NK-92 (cell line): Measurements from ENCODE around the gene RFFL.
"Not testable (repeated sequence)": the region's sequence is repeated elsewhere in the genome, so short reads cannot be mapped to it uniquely, and the experiment has no call there.

ENCODE experiments used
- DNase-seq: peaks from one replicate; lab custom pipeline; 2025; ENCODE audit not compliant: unreplicated experiment; lab: John Stamatoyannopoulos, UW

RFFL gene

DNA sequence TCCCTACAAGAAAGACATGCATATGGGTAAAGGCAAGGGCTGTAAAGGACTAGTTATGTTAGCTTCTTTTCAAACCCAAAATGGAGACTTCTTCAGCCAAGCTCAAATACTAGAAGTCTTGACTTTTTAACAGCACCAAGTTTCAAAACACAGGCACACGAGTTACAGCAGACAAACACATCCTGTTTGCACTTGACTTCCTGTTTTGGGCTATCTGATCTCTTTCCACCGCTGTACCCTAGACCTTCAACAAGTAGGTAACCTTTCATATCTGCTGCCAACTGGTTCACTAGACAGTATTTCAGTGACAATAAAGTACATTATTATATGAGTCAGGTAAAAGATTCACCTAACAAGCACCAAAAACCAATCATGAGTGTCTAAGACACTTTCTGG lies 12.3 kb downstream of the RFFL start:
- DNase-seq = no peak

DNA sequence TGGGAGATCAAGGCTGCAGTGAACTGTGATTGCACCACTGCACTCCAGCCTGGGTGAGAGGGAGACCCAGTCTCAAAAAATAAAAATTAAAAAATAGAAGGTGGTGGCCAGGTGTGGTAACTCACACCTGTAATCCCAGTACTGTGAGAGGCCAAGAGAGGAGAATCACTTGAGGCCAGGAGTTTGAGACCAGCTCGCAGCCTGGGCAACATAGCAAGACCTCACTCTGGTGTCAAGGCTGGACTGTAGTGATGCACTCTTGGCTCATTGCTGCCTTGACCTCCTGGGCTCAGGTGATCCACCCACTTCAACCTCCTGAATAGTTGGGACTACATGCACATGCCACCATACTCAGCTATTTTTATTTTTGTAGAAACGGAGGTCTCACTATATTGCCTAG lies 13.3 kb downstream of the RFFL start:
- no peak for DNase-seq

DNA sequence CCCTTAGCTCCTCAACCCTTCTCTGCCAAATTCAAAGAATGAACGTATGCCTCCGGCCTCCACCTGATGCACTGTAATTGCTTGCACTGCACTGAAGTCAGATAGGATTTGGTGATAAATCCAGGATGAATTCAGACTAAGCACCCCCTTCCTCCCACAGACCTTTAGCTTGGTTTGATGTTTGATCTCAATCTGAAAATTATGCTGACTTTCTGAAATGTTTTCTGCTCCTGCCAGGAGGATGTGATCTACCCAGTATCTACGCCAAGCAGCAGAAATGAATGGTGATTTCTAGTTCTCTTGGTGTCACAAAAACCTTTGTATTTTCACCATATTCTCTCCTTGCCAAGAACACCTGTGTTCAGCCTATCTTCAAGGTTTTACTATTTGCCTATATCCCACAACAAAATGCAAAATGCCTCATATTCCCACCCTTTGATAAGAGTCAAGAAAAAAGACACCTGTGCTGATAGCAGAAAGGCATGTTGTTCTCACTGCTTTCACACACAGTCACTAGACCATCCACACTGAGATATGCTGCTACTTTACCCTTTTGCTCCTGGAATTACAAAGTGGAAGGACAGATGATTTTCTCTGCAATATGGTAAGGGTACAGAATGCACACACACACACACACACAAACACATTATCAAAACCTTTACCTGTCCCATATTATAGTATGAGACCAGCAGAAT lies 14.7 kb downstream of the RFFL start:
- no peak for DNase-seq

DNA sequence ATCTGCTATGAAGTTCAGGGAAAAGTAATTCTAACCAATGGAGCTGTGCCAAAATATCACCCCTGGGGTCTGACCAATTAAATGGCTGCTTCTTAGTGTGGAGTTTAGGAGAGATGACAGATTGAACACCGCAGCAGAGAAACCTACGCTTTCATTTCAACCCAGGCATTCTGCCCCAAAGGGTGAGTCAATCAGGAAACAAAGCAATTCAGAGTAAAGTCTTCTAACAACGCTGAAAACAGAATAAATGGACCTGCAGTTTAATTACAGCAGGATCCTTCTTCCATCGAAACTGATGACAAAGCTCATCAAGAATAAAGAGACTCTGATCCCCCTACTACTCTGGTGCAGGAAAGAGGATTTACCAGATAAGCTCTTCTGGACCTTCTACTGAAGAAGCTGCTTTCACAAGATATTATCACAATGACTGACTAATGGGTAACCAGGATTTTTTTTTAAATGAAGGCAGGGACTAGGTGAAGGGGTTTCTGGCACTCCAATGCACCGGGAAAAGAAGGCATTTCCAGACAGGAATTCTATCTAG lies 16.7 kb downstream of the RFFL start:
- no peak for DNase-seq

DNA sequence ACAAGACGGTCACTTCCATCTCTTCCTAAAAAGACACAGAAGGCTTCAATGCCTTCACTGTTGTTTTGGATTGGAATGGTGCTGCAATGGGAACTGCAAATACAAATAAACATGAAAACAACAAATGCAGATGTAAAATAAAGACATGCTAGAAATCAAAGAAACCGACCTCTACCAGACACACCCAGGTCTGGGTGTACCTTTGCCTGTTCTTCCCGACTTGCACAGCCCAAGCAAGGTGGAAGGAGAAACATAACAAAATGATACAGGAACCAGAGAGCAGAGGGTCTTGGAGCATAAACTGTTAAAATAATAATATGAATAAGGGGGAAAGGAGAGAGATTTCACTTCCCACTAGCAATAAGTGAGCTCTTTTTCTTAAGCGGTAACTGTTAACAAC lies 17.3 kb downstream of the RFFL start:
- no peak for DNase-seq

DNA sequence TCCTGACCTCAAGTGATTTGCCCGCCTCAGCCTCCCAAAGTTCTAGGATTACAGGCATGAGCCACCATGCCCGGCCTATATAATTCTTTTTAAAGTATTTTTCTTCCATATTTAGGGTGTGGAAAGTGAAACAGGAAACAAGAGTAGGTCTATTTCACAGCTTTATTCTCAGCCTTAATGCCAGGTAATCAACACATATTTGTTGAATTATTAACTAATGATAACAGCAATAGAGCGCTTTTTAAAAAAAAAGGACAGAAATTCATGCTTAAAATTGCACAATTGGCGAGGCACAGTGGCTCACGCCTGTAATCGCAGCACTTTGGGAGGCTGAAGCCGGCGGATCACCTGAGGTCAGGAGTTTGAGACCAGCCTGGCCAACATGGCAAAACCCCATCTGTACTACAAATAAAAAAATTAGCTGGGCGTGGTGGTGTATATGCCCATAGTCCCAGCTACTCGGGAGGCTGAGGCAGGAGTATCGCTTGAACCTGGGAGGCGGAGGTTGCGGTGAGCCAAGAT lies 18.0 kb downstream of the RFFL start:
- DNase-seq = not testable (repeated sequence)

DNA sequence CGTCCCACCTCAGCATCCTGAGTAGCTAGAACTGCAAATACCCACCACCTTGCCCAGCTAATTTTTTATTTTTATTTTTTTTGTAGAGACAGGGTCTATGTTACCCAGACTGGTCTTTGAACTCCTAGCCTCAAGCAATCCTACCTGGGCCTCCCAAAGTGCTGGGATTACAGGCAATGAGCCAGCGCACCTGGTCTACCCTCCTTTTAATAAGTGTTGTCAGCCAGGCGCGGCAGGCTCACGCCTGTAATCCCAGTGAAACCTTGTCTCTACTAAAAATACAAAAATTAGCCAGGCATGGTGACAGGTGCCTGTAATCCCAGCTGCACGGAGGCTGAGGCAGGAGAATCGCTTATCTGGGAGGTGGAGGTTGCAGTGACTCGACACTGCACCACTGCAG lies 19.3 kb downstream of the RFFL start:
- no peak for DNase-seq

DNA sequence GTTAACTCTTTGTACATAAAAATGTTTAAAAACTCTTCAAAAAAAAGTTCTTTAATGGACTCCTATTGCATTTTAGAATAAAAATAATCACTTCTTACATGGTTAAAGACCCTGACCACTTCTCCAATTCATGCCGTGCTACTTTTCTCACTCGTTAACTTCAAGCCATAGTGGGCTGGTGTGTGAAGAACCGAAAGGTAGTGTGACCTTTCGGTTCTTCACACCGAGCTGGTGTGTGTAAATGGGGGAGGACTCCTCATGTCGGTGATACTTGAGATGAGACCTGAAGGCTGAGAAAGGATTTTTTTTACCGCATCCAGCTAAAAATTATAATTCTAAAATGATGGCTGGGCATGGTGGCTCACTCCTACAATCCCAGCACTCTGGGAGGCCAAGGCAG lies 22.1 kb downstream of the RFFL start:
- DNase-seq = no peak

DNA sequence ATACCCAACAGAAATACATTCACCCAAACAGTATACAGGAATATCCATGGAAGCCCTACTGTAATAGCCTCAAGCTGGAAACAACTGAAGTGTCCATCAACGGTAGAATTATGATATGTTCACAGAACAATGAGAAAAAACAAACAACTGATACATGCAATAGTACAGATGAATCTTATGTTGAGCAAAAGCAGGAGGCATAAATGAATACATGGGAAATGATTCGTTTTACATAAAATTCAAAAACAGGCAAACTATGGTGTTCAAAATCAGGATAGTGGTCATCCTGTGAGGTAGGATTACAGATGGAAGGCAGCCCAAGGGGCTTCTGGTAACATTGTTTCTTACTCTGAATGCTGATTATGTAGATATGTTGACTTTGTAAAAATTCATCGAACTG lies 25.1 kb downstream of the RFFL start:
- no peak for DNase-seq

DNA sequence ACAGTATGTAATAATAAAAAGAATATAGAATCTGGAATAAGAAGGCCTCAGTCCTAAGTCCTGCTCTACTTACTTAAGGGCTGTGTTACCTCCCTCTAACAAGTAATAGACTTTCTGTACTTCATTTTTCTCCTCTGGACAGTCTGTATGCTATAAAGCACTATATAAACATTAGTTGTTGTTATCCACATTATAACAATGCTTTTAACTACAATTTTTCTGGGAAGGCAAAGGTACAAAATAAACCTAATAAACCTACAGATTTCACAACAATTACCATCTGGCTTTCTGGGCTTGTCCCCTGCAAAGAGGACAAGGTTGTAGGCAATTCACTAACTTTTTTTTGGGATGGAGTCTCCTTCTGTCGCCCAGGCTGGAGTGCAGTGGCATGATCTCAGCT lies 32.7 kb downstream of the RFFL start:
- no peak for DNase-seq

DNA sequence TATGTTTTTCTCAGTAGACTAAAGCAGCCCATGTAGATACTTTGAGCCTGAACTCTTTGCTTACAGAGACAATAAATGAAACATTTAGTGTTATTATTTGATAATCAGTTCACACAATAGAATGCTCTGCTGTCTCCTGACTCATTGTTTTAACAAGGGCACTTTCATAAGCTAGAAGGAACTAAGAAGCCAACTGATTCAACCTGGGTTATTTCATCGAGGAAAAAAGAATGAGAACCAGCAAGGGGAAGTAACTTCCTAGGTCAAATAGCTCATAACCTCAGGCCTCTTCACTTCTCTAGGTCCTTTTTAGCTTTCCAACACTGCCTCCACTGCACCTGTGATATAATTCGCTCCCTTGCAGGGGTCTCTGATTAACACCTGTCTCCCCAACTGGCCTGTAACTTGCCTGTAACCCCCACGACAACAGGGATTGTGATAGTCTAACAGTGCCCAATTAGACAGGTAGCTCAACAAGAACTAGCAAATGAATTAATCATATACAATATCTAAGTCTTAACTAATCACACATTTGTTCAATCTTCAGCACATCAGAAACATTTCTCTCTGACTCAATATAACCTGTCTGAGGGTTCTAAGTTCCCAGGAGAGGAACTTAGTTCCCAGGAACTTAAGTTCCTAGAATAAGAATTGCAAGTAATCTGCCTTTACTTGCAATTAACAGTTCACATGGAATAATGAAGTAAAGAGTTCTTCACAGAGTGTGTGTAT lies 34.8 kb downstream of the RFFL start:
- no peak for DNase-seq

DNA sequence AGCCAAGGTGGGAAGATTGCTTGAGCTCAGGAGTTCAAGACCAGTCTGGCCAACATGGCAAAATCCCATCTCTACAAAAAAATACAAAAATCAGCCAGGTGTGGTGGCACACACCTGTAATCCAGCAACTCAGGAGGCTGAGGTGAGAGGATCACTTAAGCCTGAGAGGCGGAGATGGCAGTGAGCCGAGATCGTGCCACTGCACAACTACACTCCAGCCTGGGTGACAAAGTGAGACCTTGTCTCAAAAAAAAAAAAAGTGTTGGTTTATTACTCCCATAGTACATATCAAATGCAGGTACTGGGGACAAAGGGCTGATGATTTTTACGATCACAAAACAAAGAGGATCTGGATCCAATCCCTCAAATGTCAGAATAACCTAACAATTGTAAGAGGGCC lies 35.4 kb downstream of the RFFL start:
- not testable (repeated sequence) for DNase-seq

DNA sequence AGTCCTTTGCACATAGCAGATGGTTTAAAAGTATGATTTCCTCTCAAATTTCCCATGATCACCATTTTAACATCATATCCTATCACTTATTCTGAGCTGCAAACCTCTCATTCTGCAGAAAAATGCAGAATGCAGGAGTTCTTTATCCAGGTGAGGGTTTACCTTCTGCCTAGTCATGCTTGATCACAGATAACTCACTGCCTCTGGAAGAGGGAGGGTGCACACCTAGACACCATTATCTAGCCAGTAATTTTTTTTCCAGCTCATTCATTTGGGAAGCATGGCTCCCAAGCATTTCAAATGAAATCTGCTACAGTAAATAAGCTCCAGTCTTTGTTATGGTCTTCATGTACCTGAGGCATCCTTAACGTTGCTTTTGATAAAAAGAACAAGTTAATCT lies 38.0 kb downstream of the RFFL start:
- no peak for DNase-seq

DNA sequence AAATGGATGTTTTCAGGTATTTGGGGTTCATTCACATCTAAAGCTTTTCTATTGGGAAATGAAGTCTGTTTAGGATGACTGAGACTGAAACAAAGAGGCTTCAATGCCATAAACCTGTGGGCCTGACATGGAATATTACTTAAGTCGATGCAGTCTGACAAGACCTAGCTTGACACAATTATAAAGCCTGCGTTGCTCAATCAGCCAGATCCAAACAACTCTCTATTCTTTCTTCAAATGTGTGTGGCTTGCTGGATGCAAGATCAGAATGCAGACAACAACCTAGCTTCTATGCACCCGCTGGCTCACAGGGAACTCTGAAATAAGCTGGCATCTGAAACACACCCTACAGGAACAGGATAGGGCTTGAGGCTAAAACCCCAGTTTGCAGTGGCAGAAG lies 40.0 kb downstream of the RFFL start:
- no peak for DNase-seq

DNA sequence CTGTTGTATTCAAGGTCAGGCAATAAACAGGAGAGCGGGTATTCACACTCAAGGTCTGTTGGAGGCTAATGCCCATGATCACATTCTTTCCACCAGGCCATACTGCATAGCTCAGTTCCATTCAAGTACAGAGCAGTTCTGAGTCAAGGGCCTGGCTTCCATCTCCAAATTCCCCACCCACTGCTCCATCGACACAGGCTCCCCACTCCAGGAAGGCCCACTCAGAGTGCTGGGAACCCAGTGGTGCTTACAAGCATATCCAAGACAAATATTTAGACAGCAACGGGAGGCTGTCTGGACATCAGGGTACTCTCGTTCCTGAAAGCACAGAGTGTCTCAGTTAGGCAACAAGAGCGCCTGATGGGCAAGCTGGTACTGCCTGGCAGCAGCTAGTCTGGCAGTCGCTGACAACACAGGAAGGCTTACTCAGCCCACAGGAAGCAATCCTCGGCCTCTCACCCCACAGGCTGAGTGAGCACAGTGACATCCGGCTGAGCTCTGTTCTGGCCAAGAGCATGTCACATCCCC lies 40.9 kb downstream of the RFFL start:
- DNase-seq = no peak

DNA sequence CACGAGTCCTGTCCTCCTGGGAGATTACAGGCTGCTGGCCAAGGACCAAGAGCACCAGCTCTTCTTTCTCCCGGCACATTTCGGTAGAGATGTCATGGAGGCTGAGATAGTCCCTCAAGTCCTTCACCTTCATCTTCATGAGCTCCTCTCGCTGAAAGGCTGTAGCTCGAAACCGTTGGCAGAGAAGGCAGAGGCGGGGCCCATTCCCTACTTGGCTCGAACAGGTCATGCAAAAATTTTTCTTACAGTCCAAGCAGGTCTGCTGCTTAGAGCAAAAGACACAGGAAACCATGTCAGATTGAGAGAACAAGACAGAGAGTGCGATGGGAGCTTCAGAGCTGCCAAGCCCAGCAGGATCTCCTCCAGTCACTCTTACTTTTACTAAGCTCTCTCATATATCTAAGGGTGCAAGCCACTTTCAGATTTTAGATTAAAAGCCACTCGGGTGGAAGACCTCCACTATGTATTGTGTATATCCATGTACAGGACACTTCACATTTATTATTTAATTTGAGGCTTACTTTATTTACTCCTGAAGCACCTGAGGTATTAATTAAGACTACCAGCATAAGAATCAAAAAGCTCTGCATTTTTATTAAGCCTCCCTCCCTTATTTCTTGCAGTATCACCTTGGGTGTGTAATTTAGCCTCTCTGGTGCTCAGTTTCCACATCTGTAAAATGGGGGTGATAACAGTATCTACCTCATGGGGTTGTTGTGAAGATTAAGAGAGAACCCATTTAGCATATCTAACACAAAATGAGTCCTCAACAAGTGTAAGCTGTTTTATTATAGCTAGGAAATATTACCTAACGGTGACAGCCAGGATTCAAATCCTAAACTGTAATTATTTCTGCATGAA lies 41.8 kb downstream of the RFFL start:
- no peak for DNase-seq

DNA sequence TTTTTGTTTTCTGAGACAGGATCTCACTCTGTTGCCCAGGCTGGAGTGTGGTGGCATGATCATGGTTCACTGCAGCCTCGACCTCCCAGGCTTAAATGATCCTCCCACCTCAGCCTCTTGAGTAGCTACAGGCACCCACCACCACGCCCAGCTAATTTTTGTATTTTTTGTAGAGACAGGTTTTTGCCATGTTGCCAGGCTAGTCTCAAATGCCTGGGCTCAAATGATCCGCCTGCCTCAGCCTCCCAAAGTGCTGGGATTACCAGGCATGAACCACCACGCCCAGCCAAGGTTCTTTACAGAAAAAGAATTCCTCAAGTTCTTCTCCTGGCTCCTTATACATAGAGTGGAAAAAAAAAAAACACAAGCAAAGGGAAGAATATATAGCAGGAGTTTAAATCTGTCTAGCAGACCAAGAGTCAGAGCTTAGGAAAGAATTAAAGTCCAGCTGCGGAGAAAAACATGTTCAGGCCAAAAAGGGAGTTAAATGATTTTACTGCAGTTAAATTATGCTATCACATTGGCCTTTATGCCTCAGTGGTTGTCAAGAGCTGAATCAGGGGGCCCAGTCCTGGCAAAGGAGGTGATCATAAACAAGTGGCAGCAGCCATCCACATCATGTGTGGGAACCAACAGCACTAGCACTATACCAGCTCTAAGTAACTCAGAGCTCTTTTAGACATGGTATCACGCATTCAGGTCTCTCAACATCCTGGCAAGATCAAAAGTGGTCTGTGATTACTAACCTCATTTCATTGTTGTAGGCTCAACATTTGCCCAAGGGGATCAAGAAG lies 43.9 kb downstream of the RFFL start:
- DNase-seq = no peak

DNA sequence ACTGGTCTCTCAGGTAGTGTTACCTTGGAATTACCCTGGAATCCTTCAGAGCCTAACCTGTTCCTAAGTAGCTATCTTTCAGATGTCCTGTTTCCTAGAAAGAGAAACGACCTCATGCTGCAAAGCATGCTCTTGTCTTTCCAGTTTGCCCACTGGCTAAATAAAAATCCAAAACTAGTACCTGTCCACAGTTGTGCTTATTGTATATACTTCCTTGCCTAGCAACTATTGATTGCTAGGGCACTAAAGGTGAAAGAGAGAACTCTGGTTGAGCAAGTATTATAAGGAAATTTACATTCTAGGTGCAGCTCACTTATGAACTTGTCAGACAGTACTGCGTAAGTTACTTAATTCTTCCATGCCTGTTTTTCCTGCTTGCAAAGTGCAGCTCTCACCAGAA lies 44.7 kb downstream of the RFFL start:
- no peak for DNase-seq

DNA sequence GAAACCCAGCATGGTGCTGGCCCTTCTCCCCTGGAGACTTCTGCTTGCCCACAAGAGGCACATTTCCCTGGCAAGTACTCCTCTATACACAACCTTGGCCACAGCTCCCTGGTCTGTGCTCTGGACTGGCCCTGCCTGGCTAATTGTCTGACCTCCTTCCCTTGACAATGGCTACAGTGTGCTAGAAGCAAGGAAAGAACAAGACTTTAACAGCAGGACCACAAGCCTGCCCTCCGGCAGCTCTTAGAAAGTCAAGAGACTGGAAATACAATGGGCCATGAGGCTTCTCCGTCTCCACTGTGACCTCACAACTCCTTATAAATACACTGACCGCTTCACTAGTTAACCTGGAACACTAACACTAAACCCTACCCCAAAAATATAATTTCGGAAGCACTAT lies 46.5 kb downstream of the RFFL start:
- no peak for DNase-seq

DNA sequence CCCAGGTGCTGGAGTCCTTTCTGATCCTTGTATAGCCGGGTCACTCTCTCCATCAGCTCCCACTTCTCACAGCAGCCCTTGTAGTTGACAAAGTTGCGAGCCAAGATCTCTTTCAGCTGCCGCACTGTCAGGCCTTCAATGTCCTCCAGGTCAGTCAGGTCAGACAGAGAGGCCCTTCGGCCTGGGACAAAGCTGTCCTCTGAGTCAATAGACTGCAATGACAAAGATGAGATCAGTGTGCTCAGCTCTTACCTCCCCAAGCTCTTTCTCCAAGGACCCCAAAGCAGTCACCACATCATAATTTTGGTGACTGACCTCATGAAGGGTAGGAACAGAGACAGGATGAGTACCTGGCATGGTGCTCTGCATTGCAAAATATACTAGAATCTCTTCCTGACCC lies 47.1 kb downstream of the RFFL start:
- no peak for DNase-seq
